HG03064 (cell line): ENCODE measurements around the gene CROCC2.

Experiments used
- ATAC-seq: cut with Tn5 transposase; IDR thresholded peaks from one replicate; pipeline ENCODE4 v1.9.1; 2021; ENCODE audit warnings: low read depth; ENCODE audit not compliant: unreplicated experiment

Gene CROCC2

GRCh38 chr2:240982821-240983281 lies 76.7 kb downstream of the CROCC2 start:
- no peak for ATAC-seq

GRCh38 chr2:240983361-240983995 lies 77.3 kb downstream of the CROCC2 start:
- no peak for ATAC-seq

DNA sequence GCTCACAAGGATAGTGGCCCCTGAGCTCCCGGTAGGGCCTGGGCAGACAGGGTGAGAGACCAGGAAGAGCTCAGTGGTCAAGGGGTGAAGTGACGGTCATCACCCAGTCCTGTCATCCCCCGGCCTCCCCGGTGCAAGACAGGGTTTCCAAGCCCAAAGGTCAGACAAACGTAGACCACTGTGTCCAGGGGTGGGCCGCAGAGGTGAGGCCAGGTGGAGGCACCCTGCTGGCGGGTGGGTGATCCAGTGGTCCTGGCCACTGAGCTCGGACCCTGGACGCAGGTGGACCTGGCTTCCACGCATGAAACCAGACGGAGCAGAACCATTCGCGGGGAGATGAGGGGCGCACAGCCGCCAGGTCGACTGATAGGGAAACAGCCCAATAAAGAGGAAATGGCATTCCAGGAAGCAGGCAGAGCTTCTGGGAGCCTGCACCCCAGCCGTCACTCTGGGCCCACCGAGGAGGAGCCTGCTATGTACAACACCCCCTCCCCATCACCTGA lies 77.9 kb downstream of the CROCC2 start:
- ATAC-seq: no peak

GRCh38 chr2:240985881-240986786 lies 80.0 kb downstream of the CROCC2 start:
- no peak for ATAC-seq

DNA sequence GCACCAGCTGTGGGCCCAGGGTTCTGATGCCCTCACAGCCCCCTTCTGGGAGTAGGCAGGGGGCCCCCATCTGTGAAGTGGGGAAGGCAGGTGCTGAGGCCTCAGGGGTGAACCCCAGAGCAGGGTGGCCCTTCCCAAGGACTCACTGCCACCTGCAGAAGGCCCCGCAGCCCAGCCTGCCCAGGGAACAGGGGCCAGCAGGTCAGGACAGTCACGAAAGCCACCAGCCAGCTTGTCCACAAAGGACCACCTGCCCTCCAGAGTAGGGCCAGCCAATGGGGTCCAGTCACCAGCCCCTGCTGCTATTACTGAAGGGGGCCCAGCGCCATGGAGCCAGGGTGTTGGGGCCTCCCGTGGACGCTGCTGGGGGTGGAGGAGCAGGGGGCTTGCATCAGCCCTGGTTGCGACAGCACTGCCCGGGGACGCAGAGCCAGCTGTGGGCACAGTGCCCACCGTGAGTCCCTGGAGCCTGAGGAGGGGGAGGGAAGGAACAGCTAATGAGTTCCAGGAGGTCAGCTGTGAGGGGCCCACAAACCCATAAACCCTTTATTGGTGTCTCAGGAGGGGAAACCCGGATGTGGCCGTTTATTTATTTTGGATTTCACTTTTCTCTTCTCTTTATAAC lies 80.8 kb downstream of the CROCC2 start:
- ATAC-seq: no peak

- no peak for ATAC-seq
Observed at GRCh38 chr2:240987588-240987987, 81.5 kb downstream of the CROCC2 start.

GRCh38 chr2:240988146-240988545 lies 82.0 kb downstream of the CROCC2 start:
- ATAC-seq: no peak

GRCh38 chr2:240988571-240989271 lies 82.6 kb downstream of the CROCC2 start:
- no peak for ATAC-seq

- no peak for ATAC-seq
Observed at GRCh38 chr2:240989451-240990265, 83.5 kb downstream of the CROCC2 start.

- ATAC-seq: no peak
Observed at GRCh38 chr2:240990266-240990529, 84.1 kb downstream of the CROCC2 start.

DNA sequence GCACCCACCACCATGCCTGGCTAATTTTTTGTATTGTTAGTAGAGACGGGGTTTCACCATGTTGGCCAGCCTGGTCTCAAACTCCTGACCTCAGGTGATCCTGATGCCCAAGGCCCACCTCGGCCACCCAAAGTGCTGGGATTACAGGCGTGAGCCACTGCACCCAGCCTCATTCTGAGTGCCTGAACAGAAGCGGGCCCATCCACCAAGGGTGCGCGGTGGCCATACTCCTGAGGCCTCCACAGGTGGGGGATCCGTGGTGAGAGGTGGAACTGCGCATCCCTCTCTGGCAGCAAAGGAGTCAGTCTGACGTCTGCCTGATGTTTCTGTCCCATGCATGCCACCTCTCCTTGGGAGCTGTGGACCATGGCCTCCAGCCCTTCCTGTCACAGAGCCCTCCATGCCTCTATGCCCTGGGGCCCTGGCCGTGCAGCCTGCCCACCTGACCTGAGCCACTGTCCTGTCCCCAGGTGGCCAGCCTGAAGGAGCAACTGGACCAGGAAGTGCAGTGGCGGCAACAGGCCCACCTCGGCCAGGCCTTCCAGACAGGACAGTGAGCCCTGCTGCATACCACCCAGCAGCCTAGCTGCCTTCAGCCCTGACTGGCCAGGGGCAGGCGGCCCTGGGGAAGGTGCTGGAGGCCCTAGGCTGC lies 84.7 kb downstream of the CROCC2 start:
- no peak for ATAC-seq

- no peak for ATAC-seq
Observed at GRCh38 chr2:240991378-240992263, 85.5 kb downstream of the CROCC2 start.

DNA sequence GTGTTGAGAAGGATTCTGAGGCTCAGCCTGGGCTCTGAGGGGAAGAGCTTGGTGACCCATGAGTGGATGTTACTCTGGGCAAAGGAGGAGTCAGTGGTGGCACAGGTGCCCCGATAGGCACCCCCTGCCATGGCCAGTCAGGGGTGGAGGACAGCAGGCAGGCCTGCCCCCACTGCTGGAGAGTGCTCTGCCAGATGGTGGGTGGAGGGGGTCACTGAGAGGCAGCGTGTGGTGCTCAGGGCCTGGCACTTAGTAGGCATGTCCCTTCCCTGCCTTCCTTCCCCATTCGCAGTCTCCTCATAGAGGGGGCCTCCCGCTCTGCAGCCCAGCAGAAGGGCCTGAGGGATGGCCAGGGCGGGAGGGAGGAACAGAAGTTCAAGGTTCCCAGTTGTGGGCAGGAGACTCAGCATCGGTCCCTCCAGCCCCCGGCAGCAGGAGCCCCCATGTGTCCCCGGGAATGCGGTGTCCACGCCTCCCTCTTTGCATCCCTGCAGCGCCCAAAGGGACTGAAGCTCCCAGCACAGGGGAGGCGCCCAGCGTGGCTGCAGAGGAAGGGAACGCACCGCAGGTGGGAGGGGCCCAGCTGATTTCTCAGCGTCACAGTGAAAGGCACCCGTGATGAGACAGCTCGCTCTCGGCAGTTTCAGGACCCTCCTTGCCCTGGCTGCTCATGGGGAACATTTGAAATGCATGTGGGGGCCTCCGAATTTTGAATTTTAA lies 86.6 kb downstream of the CROCC2 start:
- ATAC-seq: no peak

DNA sequence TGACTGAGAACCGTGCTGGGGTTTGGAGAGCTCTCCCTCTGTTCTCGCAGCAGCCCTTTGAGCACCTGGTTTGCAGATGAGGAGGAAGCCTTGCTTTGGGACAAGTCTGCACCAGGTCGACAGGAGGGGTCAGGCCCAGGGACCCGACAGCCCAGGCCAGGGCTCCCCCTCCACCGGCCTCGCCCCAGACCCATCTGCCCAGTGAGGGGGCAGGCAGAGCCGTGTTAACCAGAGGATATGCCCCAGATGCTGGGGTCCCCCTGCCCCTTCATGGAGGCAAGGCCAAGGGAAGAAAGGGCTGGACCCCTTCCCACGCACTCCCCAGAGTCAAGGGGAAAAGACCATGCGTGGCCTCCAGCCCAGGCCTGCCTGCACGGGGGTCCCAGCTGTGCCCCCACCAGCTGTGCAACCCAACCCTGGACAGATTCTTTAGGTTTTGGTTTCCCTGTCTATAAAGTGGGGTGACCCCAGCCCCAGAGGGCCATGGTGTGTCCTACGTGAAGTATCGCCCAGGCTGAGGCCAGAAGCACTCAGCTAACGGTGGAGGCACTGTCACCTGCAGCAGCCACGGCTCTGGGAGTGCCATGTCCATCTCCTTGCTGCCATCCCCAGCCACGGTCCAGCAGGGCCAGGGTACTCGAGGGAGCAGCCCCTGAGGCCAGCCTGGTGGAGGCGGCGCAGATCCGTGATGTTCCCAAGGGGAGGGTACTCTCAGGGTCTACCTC lies 87.5 kb downstream of the CROCC2 start:
- ATAC-seq: no peak

DNA sequence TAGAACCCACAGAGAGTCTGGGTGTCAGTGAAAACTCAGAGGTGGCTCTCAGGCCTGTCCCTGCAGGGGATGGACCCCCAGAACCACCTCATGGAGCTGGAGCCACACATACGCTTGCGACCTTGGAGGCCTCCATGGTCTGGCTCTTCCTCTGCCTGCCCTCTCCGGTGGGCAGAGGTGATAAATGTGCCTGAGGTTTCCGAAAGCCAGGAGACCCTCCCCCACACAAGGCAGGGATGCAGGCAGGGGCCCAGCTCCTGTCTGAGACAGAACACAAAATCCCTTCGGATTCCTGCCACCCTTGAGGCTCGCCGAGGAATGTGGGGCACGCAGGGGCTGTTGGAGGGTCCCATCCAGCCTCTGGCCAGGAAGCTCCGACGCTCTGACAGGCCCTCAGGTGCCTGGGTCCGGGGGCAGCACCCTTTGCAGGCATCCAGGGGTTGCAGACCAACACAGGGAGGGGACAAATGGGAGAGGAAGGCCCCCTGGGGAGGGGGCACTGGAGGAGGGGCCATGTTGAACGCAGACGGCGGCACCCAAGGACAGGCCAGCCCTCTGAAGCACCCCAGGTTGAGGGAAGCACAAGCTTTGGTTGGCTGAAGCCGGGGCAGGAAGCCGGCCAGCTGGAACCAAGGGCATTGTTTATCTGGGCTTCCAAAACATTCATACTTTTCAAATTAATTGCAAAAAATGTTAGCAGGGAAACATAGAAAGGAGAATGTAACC lies 88.2 kb downstream of the CROCC2 start:
- no peak for ATAC-seq
